Transverse colon (tissue), 4 donors: ENCODE results near the gene SPATA16. TPM values are rescaled to one million over a fixed set of nuclear protein-coding genes. Genes with fewer than 3 reads are reported as not detected.

Experiments used
- DNase-seq: peaks from one replicate; pipeline ENCODE4 v3.0.0-alpha.2; 2019
- H3K27ac ChIP-seq, 4 donors: fragments of 200-600 bp; sonication (generic); 2 replicates each; pipeline ENCODE4 v1.5.1; 2016 to 2018; ENCODE audit warnings: inconsistent platforms in 4 of 4
- H3K27me3 ChIP-seq: fragments of 200-600 bp; sonication (generic); 2 replicates; pipeline ENCODE4 v1.5.1; 2017; ENCODE audit warnings: inconsistent platforms
- H3K36me3 ChIP-seq, 4 donors: fragments of 200-600 bp; sonication (generic); 2 replicates each; pipeline ENCODE4 v1.5.1; 2017 to 2019; ENCODE audit warnings: inconsistent platforms in 4 of 4
- H3K4me1 ChIP-seq, 4 donors: fragments of 200-600 bp; sonication (generic); 2 replicates each; pipeline ENCODE4 v1.5.1; 2017 to 2020; ENCODE audit warnings: inconsistent platforms in 4 of 4
- H3K4me3 ChIP-seq, 4 donors: fragments of 200-600 bp; sonication (generic); 1 replicate in 1 of 4; 2 replicates in 3 of 4; pipeline versions ENCODE4 v1.5.1 to v1.6.1; 2017 to 2019; ENCODE audit warnings: inconsistent platforms in 4 of 4
- H3K9me3 ChIP-seq, 2 donors: fragments of 200-600 bp; sonication (generic); 2 replicates each; pipeline ENCODE4 v1.5.1; 2017 to 2019; ENCODE audit warnings: inconsistent platforms in 2 of 2
- CTCF ChIP-seq, 5 experiments: fragments of 200-600 bp in 3 of 5; fragments of 450-650 bp in 2 of 5; sonication (generic) in 3 of 5; IDR thresholded peaks; 1 replicate in 2 of 5; 2 replicates in 3 of 5; pipeline ENCODE4 v1.5.1; 2016 to 2017; ENCODE audit warnings: antibody characterized with exemption in 5 of 5, inconsistent platforms in 3 of 5, mild to moderate bottlenecking in 2 of 5, moderate library complexity in 1 of 5
- EP300 ChIP-seq: sonication (generic); formaldehyde crosslinking; IDR thresholded peaks from one replicate; pipeline ENCODE4 v1.6.1; 2017; ENCODE audit warnings: antibody characterized with exemption, low read depth
- POLR2A ChIP-seq: fragments of 450-650 bp; IDR thresholded peaks from one replicate; pipeline ENCODE4 v1.6.1; 2016; ENCODE audit warnings: antibody characterized with exemption, mild to moderate bottlenecking, moderate library complexity
- POLR2AphosphoS5 ChIP-seq, 3 donors: sonication (generic); formaldehyde crosslinking; IDR thresholded peaks; one replicate each; pipeline ENCODE4 v1.6.1; 2016; ENCODE audit warnings: antibody characterized with exemption in 3 of 3
- whole genome bisulfite sequencing, 2 donors: methylation state at CpG; one replicate each; pipeline ENCODE4 v1.1.5; 2018; ENCODE audit warnings: low coverage in 1 of 2; 5-methylcytosine and 5-hydroxymethylcytosine counted together
- in situ Hi-C, 4 donors: fragments of 200-750 bp; cut with MboI; loops; one replicate each; pipeline versions ENCODE4 v1.15.0 to v1.15.1; 2017; ENCODE audit warnings: low sequenced_read_pairs in 3 of 4, low pct_ligation_motif_present in 1 of 4, low pct_unique_long_range_greater_than_20kb in 1 of 4
- intact Hi-C: fragments of 100-400 bp; cut with DNase I; formaldehyde crosslinking; loops from one replicate; pipeline ENCODE4 v1.15.1; 2023; ENCODE audit warnings: low total_unique reads
- total RNA-seq, 4 donors: library from RNA; depleted of rRNA; stranded (reverse); fragments of >200 nt; gene quantifications; one replicate each; pipeline ENCODE4 v1.1.0, GENCODE V29; 2016

SPATA16 gene
- total RNA-seq, 4 donors from 2014 or later: not detected

GRCh38 chr3:172987273-172987672 is 153.8 kb downstream of the SPATA16 start:
- Histone ChIP-seq H3K4me3 (no peak overlapping the region), H3K27me3 (no peaks in the 10 kb centered on the region), H3K36me3 (no peaks in the 10 kb centered on the region), H3K4me1 (no peaks in the 10 kb centered on the region), H3K9me3 (no peaks in the 10 kb centered on the region), H3K27ac (no peak overlapping the region)
- 41 to 50% methylated on average over 3 of the region's 3 CpGs for WGBS, 2 donors
- no peak for DNase-seq
- TF ChIP-seq POLR2A (no peak), POLR2AphosphoS5 (IDR thresholded peaks at IDR 0.05) (no peak), EP300 (no peak), CTCF (IDR thresholded peaks at IDR 0.05) (no peak)
- in situ Hi-C loops: no loop called here
- intact Hi-C loops: no loop called here

GRCh38 chr3:172984914-172985313 is 156.1 kb downstream of the SPATA16 start:
- intact Hi-C loops: no loop called here
- 92 to 93% methylated on average over 1 of the region's 1 CpG for WGBS, 2 donors
- no peak overlapping the region for H3K27ac ChIP-seq

GRCh38 chr3:172982736-172983364 is 158.2 kb downstream of the SPATA16 start:
- 48 to 60% methylated on average over 3 of the region's 3 CpGs for WGBS, 2 donors
- no peaks in the 10 kb centered on the region for H3K4me1 ChIP-seq
- in situ Hi-C loops: no loop called here
- no peak for TF ChIP-seq POLR2A
- TF ChIP-seq EP300: no peak
- no peak for TF ChIP-seq CTCF (IDR thresholded peaks at IDR 0.05)
- no peak for TF ChIP-seq POLR2AphosphoS5 (IDR thresholded peaks at IDR 0.05)
- no peak overlapping the region for H3K4me3 ChIP-seq
- no peak for DNase-seq
- no peaks in the 10 kb centered on the region for H3K27me3 ChIP-seq
- H3K9me3 ChIP-seq: no peaks in the 10 kb centered on the region
- intact Hi-C loops: no loop called here
- H3K27ac ChIP-seq: no peak overlapping the region
- H3K36me3 ChIP-seq: no peaks in the 10 kb centered on the region

More at GRCh38 chr3:172984914-172985313, 156.1 kb downstream of the SPATA16 start:
- TF ChIP-seq EP300: no peak
- no peak for TF ChIP-seq POLR2A
- no peak for TF ChIP-seq POLR2AphosphoS5 (IDR thresholded peaks at IDR 0.05)
- TF ChIP-seq CTCF (IDR thresholded peaks at IDR 0.05): no peak
- Histone ChIP-seq H3K27me3 (no peaks in the 10 kb centered on the region), H3K4me1 (no peaks in the 10 kb centered on the region), H3K4me3 (no peak overlapping the region), H3K36me3 (no peaks in the 10 kb centered on the region), H3K9me3 (no peaks in the 10 kb centered on the region)
- in situ Hi-C loops: no loop called here
- no peak for DNase-seq

GRCh38 chr3:172981407-172981983 is 159.5 kb downstream of the SPATA16 start:
- in situ Hi-C loops (no loop called here), intact Hi-C loops (no loop called here)
- no peak for DNase-seq
- TF ChIP-seq POLR2AphosphoS5 (IDR thresholded peaks at IDR 0.05) (no peak), CTCF (IDR thresholded peaks at IDR 0.05) (no peak), EP300 (no peak), POLR2A (no peak)
- Histone ChIP-seq H3K36me3 (no peaks in the 10 kb centered on the region), H3K9me3 (no peaks in the 10 kb centered on the region), H3K4me1 (no peaks in the 10 kb centered on the region), H3K4me3 (no peak overlapping the region), H3K27ac (no peak overlapping the region), H3K27me3 (no peaks in the 10 kb centered on the region)
- WGBS, 2 donors: 58 to 61% methylated on average over 3 of the region's 3 CpGs
